ENCODE results near the gene C15orf40.

DNA sequence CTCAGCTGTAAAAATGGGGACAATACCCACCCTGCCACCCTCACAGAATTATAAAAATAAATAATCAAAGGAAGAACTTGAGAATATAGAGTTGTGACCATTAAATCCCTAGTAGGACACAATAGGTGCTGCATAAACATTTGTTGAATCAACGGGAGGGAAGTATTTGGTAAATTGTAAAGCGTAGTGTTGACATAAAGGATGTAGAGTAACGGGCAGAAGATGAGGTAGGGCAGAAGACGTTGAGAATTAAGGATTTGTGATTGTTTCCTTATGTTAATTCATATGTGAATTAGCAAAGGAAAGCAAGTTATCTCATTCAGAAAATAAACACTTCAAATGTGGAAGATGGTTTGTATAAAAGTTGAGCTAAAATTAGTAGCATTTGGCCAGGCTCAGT lies 18.3 kb downstream of the C15orf40 start:
- TF ChIP-seq, protein P1, sequence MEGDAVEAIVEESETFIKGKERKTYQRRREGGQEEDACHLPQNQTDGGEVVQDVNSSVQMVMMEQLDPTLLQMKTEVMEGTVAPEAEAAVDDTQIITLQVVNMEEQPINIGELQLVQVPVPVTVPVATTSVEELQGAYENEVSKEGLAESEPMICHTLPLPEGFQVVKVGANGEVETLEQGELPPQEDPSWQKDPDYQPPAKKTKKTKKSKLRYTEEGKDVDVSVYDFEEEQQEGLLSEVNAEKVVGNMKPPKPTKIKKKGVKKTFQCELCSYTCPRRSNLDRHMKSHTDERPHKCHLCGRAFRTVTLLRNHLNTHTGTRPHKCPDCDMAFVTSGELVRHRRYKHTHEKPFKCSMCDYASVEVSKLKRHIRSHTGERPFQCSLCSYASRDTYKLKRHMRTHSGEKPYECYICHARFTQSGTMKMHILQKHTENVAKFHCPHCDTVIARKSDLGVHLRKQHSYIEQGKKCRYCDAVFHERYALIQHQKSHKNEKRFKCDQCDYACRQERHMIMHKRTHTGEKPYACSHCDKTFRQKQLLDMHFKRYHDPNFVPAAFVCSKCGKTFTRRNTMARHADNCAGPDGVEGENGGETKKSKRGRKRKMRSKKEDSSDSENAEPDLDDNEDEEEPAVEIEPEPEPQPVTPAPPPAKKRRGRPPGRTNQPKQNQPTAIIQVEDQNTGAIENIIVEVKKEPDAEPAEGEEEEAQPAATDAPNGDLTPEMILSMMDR (IDR thresholded peaks at IDR 0.05): no peak
- no peak for TF ChIP-seq POLR2A (IDR thresholded peaks at IDR 0.05)
- no peak for TF ChIP-seq POLR2AphosphoS5 (IDR thresholded peaks at IDR 0.05)
